Bronchial smooth muscle cell (primary cell): ENCODE results near the gene VSIG10L2. TPM values are rescaled to one million over a fixed set of nuclear protein-coding genes. Genes with fewer than 3 reads are reported as not detected.

Source experiments
- total RNA-seq: library from RNA; depleted of rRNA; stranded (reverse); fragments of >200 nt; gene quantifications from 2 replicates; pipeline ENCODE4 v1.2.1, GENCODE V29; 2014

Gene VSIG10L2
- total RNA-seq = 0.09 TPM in 1 of 2 replicates, not detected in the other

GRCh38 chr11:125945797-125946520 is at the start of gene VSIG10L2:
Gene VSIG10L2, plus strand, starts transcription at chr11:125946044. Its CDS starts 12 bp downstream, at chr11:125946056.

GRCh38 chr11:125902927-125903710 is 42.7 kb upstream of the VSIG10L2 start, which contains the start of gene PUS3:
Gene PUS3, minus strand, starts transcription at chr11:125903206. Its CDS starts 6,922 bp downstream, at chr11:125896284.

DNA sequence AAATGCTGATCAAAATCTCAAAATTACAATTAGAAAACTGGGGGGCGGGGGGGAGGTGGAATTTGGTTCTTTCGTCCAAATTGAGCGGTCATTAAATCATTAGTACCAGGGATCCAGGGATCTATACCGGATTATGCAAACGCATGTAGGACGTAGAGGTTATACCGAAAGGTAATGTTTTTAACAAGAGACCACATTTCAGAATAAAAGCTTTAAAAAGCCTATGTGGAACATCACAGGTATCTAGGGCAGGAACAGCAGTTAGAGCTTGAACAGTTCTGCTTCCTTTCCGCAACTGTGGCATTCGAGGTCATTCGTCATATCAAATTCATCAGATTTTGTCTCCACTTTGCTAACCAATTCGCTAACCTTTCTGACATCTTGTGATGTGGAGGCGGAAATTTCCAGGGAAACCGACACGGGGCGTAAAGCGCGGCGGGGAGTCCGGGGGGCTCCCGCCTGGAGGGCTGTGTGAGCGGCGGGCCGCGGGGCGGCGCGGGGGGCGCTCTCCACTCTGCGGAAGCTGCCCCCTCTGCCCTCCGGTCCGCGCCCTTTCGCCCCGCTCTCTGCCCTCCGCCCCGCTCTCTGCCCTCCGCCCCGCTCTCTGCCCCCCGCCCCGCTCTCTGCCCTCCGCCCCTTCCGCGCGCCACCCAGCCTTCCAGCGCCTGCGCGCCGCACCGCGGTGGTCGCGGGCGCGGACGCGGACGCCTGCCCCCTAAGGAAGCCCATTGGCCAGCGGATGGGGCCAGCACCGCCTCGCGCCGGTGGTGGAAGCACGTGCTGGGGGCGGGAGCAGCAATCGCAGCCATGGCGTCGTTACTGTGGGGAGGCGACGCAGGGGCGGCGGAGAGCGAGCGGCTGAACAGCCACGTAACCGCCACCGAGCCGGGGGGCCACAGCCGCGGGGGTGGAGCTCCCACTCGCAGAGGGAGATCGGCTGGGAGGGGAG is 41.9 kb upstream of the VSIG10L2 start, which contains the start of gene DDX25:
DDX25 (plus strand) TSS at position 798 of the 949 bp plus-strand sequence; CDS start at position 808, 10 bp downstream.

Other genes starting within 250 kb of the VSIG10L2 start
- gene PATE1, start 199.8 kb upstream of the VSIG10L2 start, total RNA-seq = not detected in 2 replicates
- gene PATE2, start 167.2 kb upstream of the VSIG10L2 start, total RNA-seq = not detected in 2 replicates
- not detected in 2 replicates for gene PATE3, start 157.9 kb upstream of the VSIG10L2 start, total RNA-seq
- gene PATE4, start 112.7 kb upstream of the VSIG10L2 start, total RNA-seq = not detected in 2 replicates
- 2.7 and 3.8 TPM in 2 replicates for gene HYLS1, start 58.4 kb upstream of the VSIG10L2 start, total RNA-seq
- gene PUS3, start 42.8 kb upstream of the VSIG10L2 start, total RNA-seq = 11.3 and 12.8 TPM in 2 replicates
- under 0.01 TPM in 1 of 2 replicates, not detected in the other for gene DDX25, start 41.5 kb upstream of the VSIG10L2 start, total RNA-seq
- 4.9 and 31.2 TPM in 2 replicates for gene CDON, start 116.8 kb downstream of the VSIG10L2 start, total RNA-seq